HCT116 (cell line): Measurements from ENCODE around the gene MRGPRX2. TPM values are rescaled to one million over a fixed set of nuclear protein-coding genes. Genes with fewer than 3 reads are reported as not detected.

Experiments used
- ATAC-seq: fragments of 200-7000 bp; cut with Tn5 transposase; 2 replicates; pipeline ENCODE4 v1.9.1; 2020; ENCODE audit warnings: mild to moderate bottlenecking, moderate library complexity
- BruUV-seq: library from RNA; stranded (reverse); fragments of 400-500 nt; replicated peaks from 2 replicates; lab custom pipeline; 2021; lab: Mats Ljungman, UMichigan
- CTCF ChIA-PET: fragments of 300-600 bp; sonication (Branson Sonifier 250); formaldehyde crosslinking; loops from one replicate; lab custom pipeline; 2021; ENCODE audit warnings: antibody characterized with exemption; lab: Charles Lee
- POLR2A ChIA-PET: fragments of 300-600, 350-600 bp; sonication (Branson Sonifier 250); formaldehyde crosslinking; loops from one replicate; lab custom pipeline; 2021; ENCODE audit warnings: antibody characterized with exemption; lab: Charles Lee
- RAD21 ChIA-PET, 2 experiments: fragments of 300-600 bp; sonication (Branson Sonifier 250); formaldehyde crosslinking; loops; one replicate each; lab custom pipeline; 2023; ENCODE audit warnings: low total read pairs in 2 of 2; ENCODE audit not compliant: uncharacterized antibody in 2 of 2, unreplicated experiment in 2 of 2, low non-redundant PET in 1 of 2; lab: Charles Lee
- DNase-seq: peaks from one replicate; pipeline ENCODE4 v3.0.0-alpha.2; 2010; ENCODE audit warnings: low read depth, low spot score
- H2AFZ ChIP-seq: fragments of 200-600 bp; shearing (Covaris generic), sonication (generic); 2 replicates; pipeline ENCODE4 v1.6.1; 2017; ENCODE audit warnings: low read depth, mixed run types, mixed read lengths, antibody characterized with exemption, low read length; ENCODE audit not compliant: poor library complexity, severe bottlenecking
- H3K27ac ChIP-seq: 2 replicates; pipeline ENCODE4 v1.5.1; 2012; ENCODE audit warnings: low read depth, low read length
- H3K27me3 ChIP-seq: fragments of 200-600 bp; sonication (generic); 2 replicates; pipeline ENCODE4 v1.6.1; 2016; ENCODE audit warnings: mixed run types, low read length, mixed read lengths; ENCODE audit not compliant: insufficient read depth
- H3K36me3 ChIP-seq, 2 experiments: fragments of 200-500 bp in 1 of 2; fragments of 200-600 bp in 1 of 2; sonication (Bioruptor generic) in 1 of 2; sonication (generic) in 1 of 2; 2 replicates each; pipeline versions ENCODE4 v1.5.1 to v1.6.1; 2014 to 2016; ENCODE audit warnings: low read length in 2 of 2, inconsistent platforms in 1 of 2, mixed read lengths in 1 of 2, mixed run types in 1 of 2; ENCODE audit not compliant: insufficient read depth in 2 of 2, control insufficient read depth in 1 of 2
- H3K4me1 ChIP-seq, 2 experiments: fragments of 200-600 bp in 1 of 2; sonication (generic) in 1 of 2; 2 replicates each; pipeline versions ENCODE4 v1.5.1 to v1.6.1; 2012 to 2017; ENCODE audit warnings: low read length in 2 of 2, inconsistent platforms in 1 of 2, mild to moderate bottlenecking in 1 of 2, mixed read lengths in 1 of 2, mixed run types in 1 of 2, moderate library complexity in 1 of 2; ENCODE audit not compliant: insufficient read depth in 2 of 2, control insufficient read depth in 1 of 2
- H3K4me2 ChIP-seq: fragments of 200-600 bp; sonication (generic); 2 replicates; pipeline ENCODE4 v1.6.1; 2017; ENCODE audit warnings: mixed run types, low read length, mixed read lengths
- H3K4me3 ChIP-seq, 2 experiments: fragments of 200-600 bp in 1 of 2; sonication (generic) in 1 of 2; replicated peaks in 1 of 2; 2 replicates each; pipeline ENCODE4 v1.5.1; 2011 to 2016; ENCODE audit warnings: low read length in 2 of 2, control low read depth in 1 of 2, low read depth in 1 of 2, mild to moderate bottlenecking in 1 of 2, mixed read lengths in 1 of 2, mixed run types in 1 of 2
- H3K79me2 ChIP-seq: fragments of 200-600 bp; sonication (generic); 2 replicates; pipeline ENCODE4 v1.6.1; 2017; ENCODE audit warnings: mild to moderate bottlenecking, mixed run types, low read length, moderate library complexity, mixed read lengths; ENCODE audit not compliant: insufficient read depth
- H3K9ac ChIP-seq: fragments of 200-600 bp; sonication (generic); 2 replicates; pipeline ENCODE4 v1.6.1; 2016; ENCODE audit warnings: low read length, mixed read lengths
- H3K9me2 ChIP-seq: fragments of 200-600 bp; sonication (generic), shearing (Covaris generic); 2 replicates; pipeline ENCODE4 v1.6.1; 2017; ENCODE audit warnings: mixed run types, mild to moderate bottlenecking, moderate library complexity; ENCODE audit not compliant: insufficient read depth
- H3K9me3 ChIP-seq, 2 experiments: fragments of 200-500 bp in 1 of 2; fragments of 200-600 bp in 1 of 2; sonication (Bioruptor generic) in 1 of 2; sonication (generic) in 1 of 2; 2 replicates each; pipeline ENCODE4 v1.6.1; 2014 to 2017; ENCODE audit warnings: low read length in 2 of 2, mixed read lengths in 2 of 2, inconsistent platforms in 1 of 2, low read depth in 1 of 2, mild to moderate bottlenecking in 1 of 2, mixed run types in 1 of 2, moderate library complexity in 1 of 2; ENCODE audit not compliant: control insufficient read depth in 1 of 2, insufficient read depth in 1 of 2
- H4K20me1 ChIP-seq: fragments of 200-600 bp; sonication (generic), shearing (Covaris generic); 2 replicates; pipeline ENCODE4 v1.6.1; 2017; ENCODE audit warnings: mixed run types, mild to moderate bottlenecking, moderate library complexity; ENCODE audit not compliant: insufficient read depth
- CBX3 ChIP-seq: IDR thresholded peaks from 2 replicates; pipeline ENCODE4 v1.6.1; 2012; ENCODE audit warnings: low read depth
- CEBPB ChIP-seq: IDR thresholded peaks from 2 replicates; pipeline ENCODE4 v1.6.1; 2012; ENCODE audit warnings: low read depth
- CTCF ChIP-seq, 3 experiments: fragments of 200-600 bp in 1 of 3; sonication (generic) in 1 of 3; IDR thresholded peaks in 2 of 3; conservative IDR thresholded peaks in 1 of 3; 2 replicates each; pipeline ENCODE4 v1.5.1; 2012 to 2017; ENCODE audit warnings: low read depth in 2 of 3, low read length in 2 of 3, antibody characterized with exemption in 1 of 3, borderline replicate concordance in 1 of 3, control low read depth in 1 of 3, mild to moderate bottlenecking in 1 of 3, mixed read lengths in 1 of 3, mixed run types in 1 of 3, moderate library complexity in 1 of 3; ENCODE audit not compliant: insufficient read depth in 1 of 3
- EGR1 ChIP-seq: IDR thresholded peaks from 2 replicates; pipeline ENCODE4 v1.6.1; 2012; ENCODE audit warnings: low read depth
- ELF1 ChIP-seq: IDR thresholded peaks from 2 replicates; pipeline ENCODE4 v1.6.1; 2012; ENCODE audit warnings: low read depth, borderline replicate concordance
- EZH2 ChIP-seq: fragments of 200-600 bp; sonication (generic); IDR thresholded peaks from 2 replicates; pipeline ENCODE4 v1.6.1; 2017; ENCODE audit warnings: antibody characterized with exemption, mixed run types
- EZH2phosphoT487 ChIP-seq: fragments of 200-600 bp; IDR thresholded peaks from 2 replicates; pipeline ENCODE4 v1.6.1; 2018; ENCODE audit warnings: antibody characterized with exemption, borderline replicate concordance
- FOSL1 ChIP-seq: IDR thresholded peaks from 2 replicates; pipeline ENCODE4 v1.6.1; 2012; ENCODE audit warnings: low read depth
- JUND ChIP-seq: IDR thresholded peaks from 2 replicates; pipeline ENCODE4 v1.6.1; 2012
- MAX ChIP-seq: IDR thresholded peaks from 2 replicates; pipeline ENCODE4 v1.6.1; 2012
- POLR2A ChIP-seq: IDR thresholded peaks from 2 replicates; pipeline ENCODE4 v1.7.0; 2011; ENCODE audit warnings: borderline replicate concordance; ENCODE audit not compliant: insufficient read depth, insufficient read length; ENCODE audit errors: extremely low read depth
- POLR2AphosphoS5 ChIP-seq: IDR thresholded peaks from 2 replicates; pipeline ENCODE4 v1.6.1; 2011; ENCODE audit warnings: mild to moderate bottlenecking, low read depth, low read length, moderate library complexity
- RAD21 ChIP-seq: IDR thresholded peaks from 2 replicates; pipeline ENCODE4 v1.6.1; 2012; ENCODE audit warnings: low read depth, mild to moderate bottlenecking
- REST ChIP-seq: IDR thresholded peaks from 2 replicates; pipeline ENCODE4 v1.6.1; 2012; ENCODE audit warnings: low read depth
- SIN3A ChIP-seq: IDR thresholded peaks from 2 replicates; pipeline ENCODE4 v1.6.1; 2012; ENCODE audit warnings: low read depth
- SP1 ChIP-seq: IDR thresholded peaks from 2 replicates; pipeline ENCODE4 v1.6.1; 2012; ENCODE audit warnings: low read depth
- SRF ChIP-seq: IDR thresholded peaks from 2 replicates; pipeline ENCODE4 v1.6.1; 2012; ENCODE audit warnings: low read depth
- TCF7L2 ChIP-seq: IDR thresholded peaks from 2 replicates; pipeline ENCODE4 v1.7.0; 2011; ENCODE audit warnings: borderline replicate concordance, inconsistent platforms; ENCODE audit not compliant: insufficient read depth, insufficient read length; ENCODE audit errors: extremely low read depth
- YY1 ChIP-seq: IDR thresholded peaks from 2 replicates; pipeline ENCODE4 v1.6.1; 2011; ENCODE audit warnings: low read length, low read depth, moderate library complexity, mild to moderate bottlenecking; ENCODE audit not compliant: insufficient replicate concordance; ENCODE audit errors: extremely low read depth
- ZFX ChIP-seq: fragments of 450-650 bp; IDR thresholded peaks from 2 replicates; pipeline ENCODE4 v1.6.1; 2017
- ZNF274 ChIP-seq: fragments of 200-500 bp; sonication (Bioruptor generic); IDR thresholded peaks from 2 replicates; pipeline ENCODE4 v1.6.1; 2014; ENCODE audit warnings: mild to moderate bottlenecking, low read depth, low read length, inconsistent platforms
- intact Hi-C: fragments of 100-400 bp; cut with micrococcal nuclease; formaldehyde crosslinking; loops from 2 replicates; pipeline ENCODE4 v1.10.0; 2022
- total RNA-seq: library from RNA; stranded (reverse); gene quantifications from one replicate; pipeline ENCODE4 v1.2.1, GENCODE V29; 2021; ENCODE audit not compliant: unreplicated experiment

MRGPRX2 gene
- total RNA-seq, 1 experiment from 2014 or later = not detected

GRCh38 chr11:19088791-19089190 lies 28.3 kb upstream of the MRGPRX2 start (continued):
- TF ChIP-seq CTCF (IDR thresholded peaks at IDR 0.05 in 2 of 3, conservative IDR thresholded peaks at IDR 0.05 in 1 of 3; ENCODE audit: borderline replicate concordance in 1 of 3, insufficient read depth in 1 of 3, low read depth in 2 of 3, low read length in 2 of 3) (no peak), EZH2 (no peak), SP1 (no peak), CBX3 (no peak), ZFX (no peak), JUND (no peak), MAX (no peak), SIN3A (no peak)
- TF ChIP-seq, all 23 proteins: peak for 0

DNA sequence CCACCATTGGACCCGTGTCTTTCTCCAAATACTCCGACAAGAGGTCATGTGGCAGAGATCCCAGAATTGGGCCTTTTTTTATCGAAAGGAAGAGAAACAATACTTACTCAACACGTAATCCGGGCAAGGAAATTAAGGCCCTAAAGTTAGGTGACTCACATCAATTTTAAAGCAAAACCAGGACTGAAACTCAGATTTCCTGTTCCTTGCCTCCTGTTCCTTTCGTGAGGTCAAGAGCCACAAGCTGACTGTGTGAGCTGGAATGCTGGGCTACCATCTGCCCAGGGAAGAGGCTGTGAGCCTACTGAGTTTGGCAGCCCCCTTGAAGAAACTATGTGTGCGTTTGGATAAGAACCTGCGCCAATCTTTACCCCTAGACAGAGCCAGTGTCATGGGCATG lies 27.1 kb upstream of the MRGPRX2 start:
- no peak overlapping the region for H3K9ac ChIP-seq
- TF ChIP-seq TCF7L2 (no peak), POLR2A (no peak), YY1 (no peak), POLR2AphosphoS5 (no peak), EGR1 (no peak), ELF1 (no peak), EZH2 (no peak), ZNF274 (no peak), SP1 (no peak), RAD21 (no peak), FOSL1 (no peak), CEBPB (no peak), SRF (no peak), ZFX (no peak), EZH2phosphoT487 (no peak), CBX3 (no peak), REST (no peak)

More for the DNA sequence above, 27.1 kb upstream of the MRGPRX2 start:
- BruUV-seq = no TSS peak
- RAD21 ChIA-PET = no interaction called here
- no peak overlapping the region for H3K4me3 ChIP-seq
- H3K9me2 ChIP-seq = no peaks in the 10 kb centered on the region
- no peaks in the 10 kb centered on the region for H3K36me3 ChIP-seq
- H3K4me2 ChIP-seq = no peak overlapping the region
- no peaks in the 10 kb centered on the region for H3K27me3 ChIP-seq
- CTCF ChIA-PET = interaction anchor here (1.0 kb wide), 1 partner anchor 11 kb away, joined by 3 read pairs; no protein-coding TSS in a partner anchor
- H3K27ac ChIP-seq = no peak overlapping the region
- POLR2A ChIA-PET = no interaction called here
- intact Hi-C loops = no loop called here
- no peaks in the 10 kb centered on the region for H4K20me1 ChIP-seq
- no peaks in the 10 kb centered on the region for H3K79me2 ChIP-seq
- H3K9me3 ChIP-seq = no peaks in the 10 kb centered on the region
- ATAC-seq (no peak), DNase-seq (no peak)
- no peak overlapping the region for H2AFZ ChIP-seq
- H3K4me1 ChIP-seq = peaks cover 0 to 4% of the 10 kb centered on the region in 2 experiments; a peak in 1 of 4 replicates
